NCI-H748 (cell line): Measurements from ENCODE around the gene PCBP3.
"Not testable (repeated sequence)": the region's sequence is repeated elsewhere in the genome, so short reads cannot be mapped to it uniquely, and the experiment has no call there.

ENCODE experiments used
- DNase-seq: peaks from one replicate; lab custom pipeline; 2025; ENCODE audit not compliant: unreplicated experiment; lab: John Stamatoyannopoulos, UW

Gene PCBP3

DNA sequence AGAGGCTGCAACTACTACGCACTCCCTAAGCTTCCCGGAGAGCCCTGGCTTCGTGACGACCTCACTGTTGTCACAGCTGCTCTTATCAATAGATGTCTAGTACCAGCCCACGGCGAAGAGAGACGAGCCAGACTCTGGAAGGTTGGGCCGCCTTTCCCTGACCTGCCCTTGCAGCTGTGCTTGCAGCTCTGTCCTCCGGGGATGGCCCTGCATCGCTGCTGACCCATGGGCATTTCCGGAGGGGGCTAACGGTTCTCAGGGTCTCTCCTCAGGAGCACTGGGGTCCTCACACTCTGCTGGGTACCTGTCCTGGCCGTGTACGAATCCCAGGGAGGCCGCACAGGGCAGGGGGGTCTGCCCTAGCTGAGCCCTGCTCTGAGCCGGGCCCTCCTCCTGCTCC is 244.3 kb downstream of the PCBP3 start:
- DNase-seq = peak; percentile 38

GRCh38 chr21:45888386-45889009 is 245.0 kb downstream of the PCBP3 start:
- no peak for DNase-seq

DNA sequence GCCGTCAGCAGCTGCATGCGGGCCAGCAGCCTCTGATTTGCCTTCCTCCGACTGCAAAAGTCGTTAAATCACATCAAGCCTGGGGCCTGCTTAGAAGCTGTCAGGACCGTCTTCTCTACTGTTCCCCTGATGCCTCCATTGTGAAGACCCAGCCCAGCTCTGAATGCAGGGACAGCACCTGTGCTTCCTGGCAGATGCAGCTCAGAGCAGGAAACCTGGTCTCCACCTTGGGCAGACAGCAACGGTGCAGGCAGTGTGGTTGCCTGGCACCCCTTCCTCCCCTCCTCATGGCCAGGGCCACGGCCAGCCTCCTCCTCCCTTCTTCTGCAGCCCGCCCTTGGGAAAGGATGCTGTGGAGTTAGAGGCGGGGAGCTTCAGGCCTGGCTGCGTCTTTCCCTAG is 245.7 kb downstream of the PCBP3 start:
- no peak for DNase-seq

GRCh38 chr21:45889961-45890360 is 246.4 kb downstream of the PCBP3 start:
- DNase-seq = peak; percentile 51

DNA sequence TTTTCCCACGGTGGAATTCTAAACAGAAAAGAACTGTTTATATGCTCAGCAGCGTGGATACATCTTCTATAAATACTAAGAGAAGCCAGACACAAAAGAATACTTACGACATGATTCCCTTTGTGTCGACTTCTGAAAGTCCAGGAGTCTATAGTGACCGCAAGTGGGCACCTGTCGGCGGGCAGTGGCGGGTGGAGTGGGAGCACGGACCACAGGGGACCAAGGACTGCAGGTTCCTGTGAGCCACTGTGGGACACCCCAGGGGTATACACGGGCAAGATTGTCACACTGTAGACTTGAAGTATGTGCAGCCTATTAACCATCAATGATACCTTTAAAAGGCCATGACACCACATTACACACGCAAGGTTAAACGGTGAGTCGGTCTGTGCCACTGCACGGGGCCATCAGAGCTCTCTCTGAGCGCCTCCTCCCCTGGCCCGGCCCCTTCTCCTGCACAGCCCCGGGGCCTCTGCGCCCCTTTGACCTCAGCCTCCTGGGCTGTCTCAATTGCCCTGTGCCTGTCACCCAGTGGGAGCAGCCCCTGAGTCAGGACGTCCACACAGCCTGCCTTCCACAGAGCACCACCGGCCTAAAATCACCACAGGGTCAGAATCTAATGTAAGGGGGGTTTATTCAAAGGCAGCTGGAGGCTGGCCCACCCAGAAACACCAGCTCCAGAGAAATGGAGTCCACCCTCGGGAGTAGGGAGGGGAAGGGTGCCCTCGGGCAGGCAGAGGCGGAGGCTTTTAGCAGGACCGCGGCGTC is 248.0 kb downstream of the PCBP3 start:
- DNase-seq = no peak

DNA sequence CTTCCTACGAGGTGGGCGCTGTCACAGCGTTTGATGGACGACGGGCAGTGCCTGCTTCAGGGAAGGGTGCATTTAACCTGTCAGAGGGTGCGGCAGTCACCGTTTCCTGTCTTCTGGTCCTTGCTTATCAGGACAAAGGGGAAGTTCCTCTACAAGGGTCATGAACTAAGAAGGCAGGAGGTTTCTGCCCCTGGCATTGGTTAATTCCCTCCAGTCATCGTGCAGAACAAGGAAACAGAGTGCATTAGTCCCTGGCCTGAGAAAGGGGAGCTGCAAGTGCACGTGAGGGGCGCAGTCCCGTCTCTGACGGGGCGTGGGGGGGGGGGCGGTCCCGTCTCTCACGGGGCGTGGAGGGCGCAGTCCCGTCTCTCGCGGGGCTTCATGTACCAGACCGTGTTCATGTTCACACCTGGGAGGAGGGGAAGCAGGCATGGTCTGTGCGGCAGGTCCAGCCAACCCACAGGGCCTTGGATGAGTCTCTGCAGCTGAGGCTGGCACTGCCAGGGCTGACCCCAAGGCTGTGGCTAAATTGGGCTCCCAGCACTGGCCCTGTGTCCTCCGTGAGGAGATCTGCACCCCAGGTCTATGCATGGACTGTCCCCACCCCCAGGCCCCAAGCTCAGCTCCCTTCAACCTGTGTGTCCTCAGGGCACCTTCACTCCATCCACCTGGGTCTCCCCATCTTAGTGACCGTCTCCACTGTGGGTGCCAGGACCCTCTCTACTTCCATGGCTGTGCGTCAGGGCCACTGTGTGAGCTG is 248.8 kb downstream of the PCBP3 start:
- no peak for DNase-seq

DNA sequence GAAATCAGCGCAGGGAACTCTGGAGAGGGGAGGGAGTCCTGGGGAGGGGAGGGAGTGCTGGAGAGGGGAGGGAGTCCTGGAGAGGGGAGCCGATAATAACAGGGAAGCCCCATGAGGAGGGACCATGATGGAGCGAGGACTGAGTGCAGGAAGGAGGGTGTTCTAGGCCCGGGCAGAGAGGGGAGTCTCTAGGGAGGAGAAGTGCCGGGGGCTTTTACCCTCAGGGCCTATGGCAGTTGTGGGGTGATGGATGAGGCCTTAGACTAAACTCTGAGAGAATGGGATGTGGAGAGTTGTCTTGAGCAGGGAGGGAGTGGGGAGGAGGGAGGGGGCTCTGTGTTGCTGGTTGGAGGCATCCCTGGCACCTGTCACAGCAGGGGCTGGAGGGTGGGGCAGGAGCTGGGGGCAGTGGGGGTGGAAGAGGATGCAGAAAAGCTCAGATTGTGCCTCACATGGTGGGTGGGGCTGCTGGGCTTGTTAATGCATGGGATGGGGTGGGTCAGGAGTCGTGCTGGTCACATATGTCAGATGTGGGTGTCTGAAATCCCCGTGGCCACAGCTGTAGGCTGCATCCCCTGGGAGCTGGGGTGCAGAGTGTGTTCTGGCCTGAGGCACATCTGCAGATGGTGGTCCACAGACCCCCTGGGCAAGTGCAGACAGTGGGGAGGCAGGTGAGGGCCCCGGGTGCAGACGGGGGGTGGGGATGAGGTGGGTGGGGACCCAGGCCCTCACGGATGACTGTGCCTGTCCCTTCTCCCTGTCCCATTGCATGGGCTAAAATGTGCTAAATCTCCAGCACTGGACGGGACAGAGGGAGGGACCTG is 249.6 kb downstream of the PCBP3 start:
- DNase-seq = no peak

DNA sequence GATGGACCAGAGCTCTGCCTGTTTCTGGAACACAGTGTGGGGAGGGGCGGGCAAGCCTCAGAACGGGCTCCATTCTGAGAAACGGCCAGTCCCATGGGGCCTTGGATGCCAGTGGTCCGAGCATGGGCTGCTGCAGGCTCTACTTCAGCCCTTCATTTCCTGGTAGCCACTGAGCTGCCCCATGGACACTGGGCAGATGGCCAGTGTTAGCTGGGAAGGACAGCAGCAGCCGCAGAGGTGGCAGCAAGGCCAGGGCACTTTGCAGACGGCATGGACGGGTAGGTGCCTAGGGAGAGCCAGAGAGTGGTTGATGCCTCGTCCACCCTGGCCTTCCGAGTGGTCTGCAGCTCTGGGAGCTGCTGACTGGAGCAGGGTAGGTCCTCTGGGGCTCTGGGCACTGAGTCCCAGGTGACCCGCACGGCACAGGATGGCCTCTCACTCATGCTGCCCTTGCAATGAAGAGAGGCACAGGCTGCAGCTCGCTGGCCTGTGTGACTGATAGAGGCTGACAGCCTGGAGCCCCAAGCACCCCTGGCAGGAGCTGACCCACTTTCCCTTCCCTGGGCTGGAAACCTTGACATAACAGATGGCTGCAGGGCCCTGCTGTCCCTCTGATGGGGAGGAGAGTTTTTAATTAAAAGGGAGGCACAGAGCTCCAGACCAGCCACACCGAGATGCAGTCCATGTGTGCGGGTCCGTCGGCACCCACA is 250.4 kb downstream of the PCBP3 start:
- no peak for DNase-seq

DNA sequence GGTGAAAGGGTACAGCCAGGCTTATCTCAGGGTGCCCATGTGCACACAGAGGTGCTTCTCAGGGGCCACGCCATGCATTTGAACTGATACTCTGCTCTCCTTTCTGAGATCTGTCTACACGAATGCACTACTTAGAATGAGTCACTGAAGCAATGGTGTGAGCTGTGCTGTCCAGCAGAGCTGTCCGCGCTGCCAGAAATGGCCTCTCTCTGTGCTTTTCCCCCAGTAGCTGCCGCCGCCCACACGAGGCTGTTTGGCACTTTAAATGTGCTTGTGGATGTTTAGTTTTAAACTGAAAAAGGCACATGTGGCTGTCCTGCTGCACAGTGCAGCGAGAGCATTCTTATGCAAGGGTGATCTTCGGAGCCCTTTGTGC is 250.9 kb downstream of the PCBP3 start:
- DNase-seq = no peak

DNA sequence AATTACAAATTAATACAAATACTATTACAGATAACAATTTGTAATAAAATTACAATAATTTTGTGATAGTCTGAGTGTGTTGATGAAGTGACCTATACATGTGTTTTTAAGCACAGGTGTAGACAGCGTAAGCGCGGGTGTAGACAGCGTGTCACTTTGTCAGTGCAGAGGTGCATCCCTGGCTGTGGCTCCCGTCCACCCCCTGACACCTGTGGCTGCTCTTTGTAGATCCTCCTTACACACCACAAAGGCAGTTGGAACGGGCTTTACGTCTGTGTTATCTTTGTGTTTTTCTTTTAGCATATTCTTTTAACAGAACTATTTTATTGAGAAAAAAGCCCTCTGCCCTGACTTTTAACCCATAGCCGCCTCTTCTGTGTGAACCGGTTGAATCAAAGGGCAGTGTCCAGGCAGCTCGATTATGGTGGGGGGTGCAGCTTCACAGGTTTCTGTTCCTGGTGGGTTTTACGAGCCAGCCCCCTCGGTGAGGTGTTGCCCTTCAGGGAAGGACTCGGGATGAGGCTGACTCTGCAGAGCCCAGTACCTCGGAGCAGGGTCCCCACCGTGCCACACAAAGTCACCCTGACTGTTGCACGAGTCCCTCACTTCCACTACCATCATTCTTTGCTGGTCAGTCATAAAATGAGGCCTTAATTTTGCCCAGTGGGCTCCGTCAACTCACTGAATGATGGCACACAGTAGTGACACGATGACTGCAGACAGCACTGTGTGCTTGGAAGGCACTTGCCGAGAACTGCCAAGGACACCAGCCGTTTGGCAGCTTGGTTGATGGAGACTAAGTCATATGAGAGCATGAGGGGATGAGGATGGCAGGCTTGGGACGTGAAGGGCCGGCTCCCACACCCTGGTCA is 251.6 kb downstream of the PCBP3 start:
- DNase-seq = no peak

- no peak for DNase-seq
Observed at GRCh38 chr21:45895778-45896370, 252.3 kb downstream of the PCBP3 start.

DNA sequence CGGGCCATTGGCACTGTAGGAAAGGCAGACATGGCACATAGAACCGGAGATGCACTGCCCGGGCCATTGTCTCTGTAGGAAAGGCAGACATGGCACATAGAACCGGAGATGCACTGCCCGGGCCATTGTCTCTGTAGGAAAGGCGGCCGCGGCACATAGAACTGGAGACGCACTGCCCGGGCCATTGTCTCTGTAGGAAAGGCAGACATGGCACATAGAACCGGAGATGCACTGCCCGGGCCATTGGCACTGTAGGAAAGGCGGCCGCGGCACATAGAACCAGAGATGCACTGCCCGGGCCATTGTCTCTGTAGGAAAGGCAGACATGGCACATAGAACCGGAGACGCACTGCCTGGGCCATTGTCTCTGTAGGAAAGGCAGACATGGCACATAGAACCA is 252.9 kb downstream of the PCBP3 start:
- DNase-seq = not testable (repeated sequence)

DNA sequence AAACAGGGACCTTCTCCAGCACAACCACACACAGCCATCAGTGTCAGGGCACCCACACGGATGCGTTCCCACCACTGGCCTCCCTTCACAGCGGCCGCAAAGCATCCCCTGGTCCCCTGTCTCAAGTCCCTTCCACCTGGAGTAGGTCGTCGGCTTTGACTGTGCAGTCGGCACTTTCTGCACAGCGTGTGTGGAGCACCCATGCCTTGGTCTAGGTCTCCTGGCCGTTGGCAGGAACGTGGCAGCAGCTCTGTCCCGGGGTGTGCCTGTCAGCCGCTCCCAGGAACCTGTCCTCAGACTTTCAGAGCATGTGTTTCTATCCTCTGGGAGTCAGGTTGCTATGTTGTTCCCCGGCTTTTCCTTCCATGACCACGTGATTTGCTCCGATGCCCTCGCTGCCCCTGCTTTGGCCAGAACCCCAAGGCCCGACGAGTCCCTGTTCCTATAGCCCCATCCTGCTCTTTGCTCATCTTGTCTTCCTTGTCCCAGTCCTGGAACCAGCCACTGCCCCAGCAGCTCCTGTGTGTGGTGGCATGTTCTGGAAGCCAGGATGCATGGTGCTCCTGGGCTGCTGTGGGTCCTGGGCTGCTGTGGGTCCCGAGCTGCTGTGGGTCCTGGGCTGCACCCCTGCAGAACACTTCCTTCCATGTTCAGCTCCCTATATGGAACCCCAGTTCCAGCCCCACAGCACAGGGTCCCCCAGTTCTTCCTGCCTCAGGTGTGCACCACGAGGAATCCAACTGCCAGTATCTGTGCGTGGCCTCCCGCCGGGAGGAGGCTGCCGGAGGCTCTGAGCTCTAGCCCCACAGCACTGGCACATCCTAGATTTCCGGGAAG is 253.9 kb downstream of the PCBP3 start:
- no peak for DNase-seq

- DNase-seq = no peak
Observed at GRCh38 chr21:45898028-45898350, 254.5 kb downstream of the PCBP3 start.

- DNase-seq = no peak
Observed at GRCh38 chr21:45898781-45899180, 255.3 kb downstream of the PCBP3 start.

- no peak for DNase-seq
Observed at GRCh38 chr21:45899317-45900033, 255.9 kb downstream of the PCBP3 start.

DNA sequence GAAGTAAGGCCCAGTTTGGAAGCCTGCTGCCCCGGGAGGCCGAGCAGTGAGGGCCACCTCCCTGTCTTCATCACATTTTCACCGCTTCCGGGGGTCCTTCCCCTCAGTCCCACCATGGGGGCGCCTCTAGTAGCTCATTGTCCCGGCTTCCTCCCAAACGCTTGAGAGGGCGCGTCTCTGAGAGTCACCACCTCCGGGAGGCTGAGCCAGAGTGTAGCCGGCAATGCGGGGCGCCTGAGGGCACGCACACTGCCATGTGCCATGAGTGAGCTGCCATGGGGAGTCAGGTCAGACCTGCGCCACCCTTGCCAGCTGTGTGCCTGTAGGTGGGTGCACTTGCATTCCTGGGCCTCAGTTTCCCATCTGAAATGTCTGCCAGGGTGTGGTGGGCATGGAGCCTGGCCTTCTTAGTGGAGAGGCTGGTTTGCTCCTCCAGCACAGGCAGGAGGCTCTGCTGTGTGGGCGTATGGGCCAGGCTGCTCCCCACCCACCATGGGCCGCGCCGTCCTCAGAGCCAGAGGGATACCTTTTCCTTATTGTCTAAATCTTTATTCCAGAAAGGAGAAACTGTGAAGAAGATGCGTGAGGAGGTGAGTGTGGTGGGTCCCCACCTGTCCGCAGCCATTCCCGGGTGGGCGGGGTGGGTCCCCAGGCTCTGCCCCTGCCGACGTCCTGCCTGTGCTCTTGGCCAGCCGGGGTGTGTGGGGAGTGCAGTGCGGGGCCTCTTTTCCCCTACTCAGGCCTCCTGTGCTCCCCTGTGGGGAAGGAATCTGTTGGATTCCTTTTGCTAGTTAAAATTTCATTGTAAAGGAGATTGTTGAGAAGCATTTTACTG is 256.7 kb downstream of the PCBP3 start:
- no peak for DNase-seq
